A549 (cell line): ENCODE data around the gene KICS2.

Source experiments
- CTCF ChIP-seq: fragments of >200 bp; sonication (Bioruptor Twin); formaldehyde crosslinking; IDR thresholded peaks from 3 replicates; pipeline ENCODE4 v1.5.1; 2016
- ELK1 ChIP-seq: fragments of 150-350 bp; IDR thresholded peaks from 2 replicates; pipeline ENCODE4 v1.6.1; 2014; ENCODE audit warnings: low read depth, mild to moderate bottlenecking, low read length
- EP300 ChIP-seq, 2 experiments: fragments of >200 bp; sonication (Bioruptor Twin); formaldehyde crosslinking; IDR thresholded peaks; 2 replicates in 1 of 2; 3 replicates in 1 of 2; pipeline ENCODE4 v1.6.1; 2016 to 2017
- ESRRA ChIP-seq: fragments of 150-350 bp; IDR thresholded peaks from 2 replicates; pipeline ENCODE4 v1.6.1; 2014; ENCODE audit warnings: mild to moderate bottlenecking, low read length, borderline replicate concordance
- GATA3 ChIP-seq: IDR thresholded peaks from 2 replicates; pipeline ENCODE4 v1.6.1; 2012; ENCODE audit warnings: borderline replicate concordance
- MAX ChIP-seq: IDR thresholded peaks from 2 replicates; pipeline ENCODE4 v1.6.1; 2012
- POLR2A ChIP-seq: IDR thresholded peaks from 2 replicates; pipeline ENCODE4 v1.6.1; 2012; ENCODE audit warnings: mild to moderate bottlenecking, low read length
- RAD21 ChIP-seq, 2 experiments: fragments of >200 bp in 1 of 2; sonication (Bioruptor Twin) in 1 of 2; formaldehyde crosslinking in 1 of 2; IDR thresholded peaks in 1 of 2; conservative IDR thresholded peaks in 1 of 2; 2 replicates in 1 of 2; 3 replicates in 1 of 2; pipeline ENCODE4 v1.6.1; 2012 to 2018; ENCODE audit warnings: inconsistent platforms in 1 of 2

GRCh38 chr12:64258576-64258975 is 36.5 kb upstream of the KICS2 start:
- TF ChIP-seq EP300 (IDR thresholded peaks at IDR 0.05) (no peak), CTCF (no peak), GATA3 (no peak), MAX (no peak), RAD21 (conservative IDR thresholded peaks at IDR 0.05 in 1 of 2, IDR thresholded peaks at IDR 0.05 in 1 of 2) (no peak), ELK1 (no peak), POLR2A (no peak), ESRRA (no peak)
